Prostate gland (tissue), 2 donors: Measurements from ENCODE around the gene MAML3. TPM values are rescaled to one million over a fixed set of nuclear protein-coding genes. Genes with fewer than 3 reads are reported as not detected.

Source experiments
- DNase-seq: peaks from one replicate; pipeline ENCODE4 v3.0.0-alpha.2; 2019; ENCODE audit warnings: low spot score
- H3K27ac ChIP-seq, 2 donors: fragments of 200-600 bp; sonication (generic); 2 replicates each; pipeline ENCODE4 v1.5.1; 2017 to 2019
- H3K27me3 ChIP-seq: fragments of 200-600 bp; sonication (generic); replicated peaks from 2 replicates; pipeline ENCODE4 v1.5.1; 2019; ENCODE audit not compliant: insufficient read depth
- H3K36me3 ChIP-seq, 2 donors: fragments of 200-600 bp; sonication (generic); 1 replicate in 1 of 2; 2 replicates in 1 of 2; pipeline versions ENCODE4 v1.5.1 to v1.8.1; 2017 to 2019
- H3K4me1 ChIP-seq: fragments of 200-600 bp; sonication (generic); replicated peaks from 2 replicates; pipeline ENCODE4 v1.5.1; 2019
- H3K4me3 ChIP-seq, 2 donors: fragments of 200-600 bp; sonication (generic); 2 replicates each; pipeline ENCODE4 v1.5.1; 2017 to 2019
- H3K9me3 ChIP-seq: fragments of 200-600 bp; sonication (generic); 2 replicates; pipeline ENCODE4 v1.5.1; 2017
- POLR2A ChIP-seq: fragments of 450-650 bp; IDR thresholded peaks from one replicate; pipeline ENCODE4 v1.6.1; 2016; ENCODE audit warnings: antibody characterized with exemption, mild to moderate bottlenecking
- POLR2AphosphoS5 ChIP-seq: sonication (generic); formaldehyde crosslinking; IDR thresholded peaks from one replicate; pipeline ENCODE4 v1.6.1; 2017; ENCODE audit warnings: antibody characterized with exemption
- WGBS: methylation state at CpG from one replicate; pipeline ENCODE4 v1.1.5; 2018; 5-methylcytosine and 5-hydroxymethylcytosine counted together
- intact Hi-C: fragments of 100-400 bp; cut with DNase I; formaldehyde crosslinking; loops from one replicate; pipeline ENCODE4 v1.14.2; 2022
- total RNA-seq, 2 donors: library from RNA; depleted of rRNA; stranded (reverse); fragments of >200 nt; gene quantifications; one replicate each; pipeline ENCODE4 v1.1.0, GENCODE V29; 2016
- TF ChIP-seq, protein P1 (sequence below), 4 experiments: fragments of 200-600 bp in 2 of 4; fragments of 450-650 bp in 2 of 4; sonication (generic) in 2 of 4; IDR thresholded peaks; 1 replicate in 3 of 4; 2 replicates in 1 of 4; pipeline ENCODE4 v1.5.1; 2016 to 2019; ENCODE audit warnings: antibody characterized with exemption in 4 of 4, mild to moderate bottlenecking in 2 of 4, moderate library complexity in 2 of 4

The MAML3 gene
- total RNA-seq, 2 donors from 2014 or later = 15.0 to 30.6 TPM

DNA sequence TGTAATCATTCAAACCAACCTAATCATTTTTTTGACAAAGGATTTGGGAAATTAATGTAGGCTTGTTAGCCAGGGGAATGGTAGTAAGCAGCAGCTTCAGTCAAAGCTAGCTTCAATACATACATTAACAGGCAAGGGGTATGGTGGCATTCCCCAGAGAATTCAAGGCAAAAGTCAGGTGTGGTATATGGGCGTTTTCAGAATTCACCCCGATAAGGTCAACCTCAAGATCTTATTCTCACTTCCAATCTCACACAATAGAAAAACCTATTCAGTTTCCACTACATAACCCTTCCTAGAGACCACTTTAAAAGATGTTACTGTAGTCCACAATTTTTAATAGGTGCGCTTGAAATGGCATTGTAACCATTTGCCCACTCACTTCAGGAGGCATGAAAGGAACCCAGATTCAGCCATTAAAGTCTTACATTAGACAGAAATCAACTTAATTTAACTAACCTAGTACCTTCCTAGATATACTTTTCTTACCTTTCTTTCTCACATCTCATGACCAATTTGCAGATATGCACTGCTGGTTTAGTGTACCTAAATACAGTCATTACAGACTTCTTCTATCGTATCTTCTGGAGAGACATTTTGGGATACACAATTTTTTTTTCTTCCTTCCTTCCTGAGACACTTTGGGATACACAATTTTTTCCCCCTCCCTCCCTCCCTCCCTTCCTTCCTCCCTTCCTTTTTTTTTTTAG is 34.9 kb downstream of the MAML3 start:
- Histone ChIP-seq H3K4me3 (no peak overlapping the region), H3K9me3 (no peaks in the 10 kb centered on the region), H3K27me3 (no peaks in the 10 kb centered on the region), H3K27ac (no peak overlapping the region), H3K4me1 (no peaks in the 10 kb centered on the region), H3K36me3 (no peaks in the 10 kb centered on the region)
- DNase-seq = no peak
- 93% methylated on average over 4 of the region's 4 CpGs for WGBS
- intact Hi-C loops = no loop called here
- no peak for TF ChIP-seq POLR2AphosphoS5
- TF ChIP-seq, protein P1, sequence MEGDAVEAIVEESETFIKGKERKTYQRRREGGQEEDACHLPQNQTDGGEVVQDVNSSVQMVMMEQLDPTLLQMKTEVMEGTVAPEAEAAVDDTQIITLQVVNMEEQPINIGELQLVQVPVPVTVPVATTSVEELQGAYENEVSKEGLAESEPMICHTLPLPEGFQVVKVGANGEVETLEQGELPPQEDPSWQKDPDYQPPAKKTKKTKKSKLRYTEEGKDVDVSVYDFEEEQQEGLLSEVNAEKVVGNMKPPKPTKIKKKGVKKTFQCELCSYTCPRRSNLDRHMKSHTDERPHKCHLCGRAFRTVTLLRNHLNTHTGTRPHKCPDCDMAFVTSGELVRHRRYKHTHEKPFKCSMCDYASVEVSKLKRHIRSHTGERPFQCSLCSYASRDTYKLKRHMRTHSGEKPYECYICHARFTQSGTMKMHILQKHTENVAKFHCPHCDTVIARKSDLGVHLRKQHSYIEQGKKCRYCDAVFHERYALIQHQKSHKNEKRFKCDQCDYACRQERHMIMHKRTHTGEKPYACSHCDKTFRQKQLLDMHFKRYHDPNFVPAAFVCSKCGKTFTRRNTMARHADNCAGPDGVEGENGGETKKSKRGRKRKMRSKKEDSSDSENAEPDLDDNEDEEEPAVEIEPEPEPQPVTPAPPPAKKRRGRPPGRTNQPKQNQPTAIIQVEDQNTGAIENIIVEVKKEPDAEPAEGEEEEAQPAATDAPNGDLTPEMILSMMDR (IDR thresholded peaks at IDR 0.05) = no peak
- no peak for TF ChIP-seq POLR2A

- 98% methylated on average over 5 of the region's 5 CpGs for WGBS
- Histone ChIP-seq H3K27ac (no peak overlapping the region), H3K27me3 (no peaks in the 10 kb centered on the region), H3K9me3 (no peaks in the 10 kb centered on the region), H3K4me3 (no peak overlapping the region), H3K36me3 (no peaks in the 10 kb centered on the region), H3K4me1 (no peaks in the 10 kb centered on the region)
- DNase-seq = no peak
- intact Hi-C loops = no loop called here
- TF ChIP-seq, protein P1 (IDR thresholded peaks at IDR 0.05) = no peak
- no peak for TF ChIP-seq POLR2AphosphoS5
- no peak for TF ChIP-seq POLR2A
These were observed 36.0 kb downstream of the MAML3 start for GRCh38 chr4:140117947-140118346.

DNA sequence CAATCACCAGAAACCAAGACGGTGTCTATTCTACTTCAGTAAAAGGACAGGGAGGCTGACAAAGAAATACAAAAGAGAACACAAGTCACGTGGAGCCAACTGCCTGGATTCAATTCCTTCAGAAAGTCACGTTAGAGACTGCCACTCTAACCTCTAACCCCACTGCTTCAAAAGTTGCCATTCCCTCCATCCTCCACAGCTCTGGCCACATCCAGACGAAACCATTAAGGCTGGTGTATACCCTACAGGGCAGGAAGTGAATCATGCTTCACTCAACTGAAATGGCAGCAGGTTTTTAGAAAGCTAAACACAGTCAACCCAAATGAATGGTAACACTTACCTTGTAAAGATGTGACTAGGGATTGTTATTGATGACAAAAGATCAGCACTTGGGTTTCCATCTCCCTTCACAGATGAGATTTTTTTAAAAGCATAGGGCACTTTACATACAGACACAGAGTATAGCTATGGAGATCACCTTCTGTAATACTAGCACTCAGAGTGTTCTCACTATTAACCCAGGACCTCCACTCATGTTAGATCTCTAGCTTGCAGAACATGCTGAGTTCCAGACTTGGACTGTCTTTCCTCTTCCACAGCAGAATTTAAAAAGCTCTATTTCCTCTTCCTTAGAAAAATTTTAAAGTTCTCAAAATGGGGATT is 37.4 kb downstream of the MAML3 start:
- intact Hi-C loops = no loop called here

DNA sequence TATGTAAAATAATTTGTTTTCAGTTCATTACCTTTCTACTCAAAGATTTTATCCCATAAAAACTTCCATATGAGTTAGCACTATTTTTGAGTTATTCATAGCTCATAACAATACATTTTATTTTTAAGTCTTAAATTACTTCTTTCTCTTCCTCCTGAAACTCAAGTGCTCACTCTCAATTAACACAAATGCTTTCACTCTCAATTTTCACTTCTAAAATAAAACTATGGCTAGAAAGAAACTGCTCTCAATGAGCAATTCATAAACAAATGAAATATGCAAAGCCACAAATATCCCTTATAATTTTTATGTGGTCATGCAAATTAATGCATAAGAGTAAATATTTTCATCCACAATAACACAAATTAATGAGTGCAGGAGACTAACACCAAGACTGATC is 38.8 kb downstream of the MAML3 start:
- Histone ChIP-seq H3K4me3 (no peak overlapping the region), H3K27me3 (no peaks in the 10 kb centered on the region), H3K4me1 (no peaks in the 10 kb centered on the region), H3K27ac (no peak overlapping the region), H3K36me3 (no peaks in the 10 kb centered on the region), H3K9me3 (no peaks in the 10 kb centered on the region)
- intact Hi-C loops = no loop called here
- TF ChIP-seq, protein P1 (IDR thresholded peaks at IDR 0.05) = no peak
- TF ChIP-seq POLR2AphosphoS5 = no peak
- DNase-seq = no peak

More for the DNA sequence above, 37.4 kb downstream of the MAML3 start:
- Histone ChIP-seq H3K9me3 (no peaks in the 10 kb centered on the region), H3K4me1 (no peaks in the 10 kb centered on the region), H3K36me3 (no peaks in the 10 kb centered on the region), H3K27ac (no peak overlapping the region), H3K27me3 (no peaks in the 10 kb centered on the region), H3K4me3 (no peak overlapping the region)
- 76% methylated on average over 4 of the region's 4 CpGs for WGBS
- TF ChIP-seq, protein P1 (IDR thresholded peaks at IDR 0.05) = no peak
- no peak for TF ChIP-seq POLR2AphosphoS5
- no peak for TF ChIP-seq POLR2A
- DNase-seq = no peak

DNA sequence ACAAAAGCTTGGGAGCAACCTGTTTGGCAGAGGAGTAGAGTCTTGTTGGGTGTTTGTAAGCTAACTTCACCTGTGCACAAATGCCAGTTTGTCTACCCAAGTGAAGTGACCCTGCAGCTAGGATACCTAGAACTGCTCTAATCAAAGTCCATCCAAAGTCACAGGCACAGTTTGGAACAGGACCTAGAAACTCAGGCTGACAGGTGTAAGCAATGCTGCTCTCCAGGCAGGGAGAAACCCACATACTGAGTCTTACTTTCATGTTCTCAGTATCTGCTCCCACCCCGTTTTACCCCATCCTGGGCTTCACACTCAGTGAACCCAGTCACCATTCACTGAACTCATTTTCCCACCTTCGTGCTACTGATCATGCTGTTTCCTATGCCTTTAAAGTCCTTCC is 40.3 kb downstream of the MAML3 start:
- TF ChIP-seq, protein P1 (IDR thresholded peaks at IDR 0.05) = no peak
- no peak for TF ChIP-seq POLR2AphosphoS5
- no peak for TF ChIP-seq POLR2A
- intact Hi-C loops = no loop called here
- WGBS = 82% methylated on average over 2 of the region's 2 CpGs
- H3K4me1 ChIP-seq = no peaks in the 10 kb centered on the region
- no peak overlapping the region for H3K4me3 ChIP-seq
- H3K36me3 ChIP-seq = no peaks in the 10 kb centered on the region
- no peaks in the 10 kb centered on the region for H3K9me3 ChIP-seq
- no peaks in the 10 kb centered on the region for H3K27me3 ChIP-seq
- no peak for DNase-seq
- no peak overlapping the region for H3K27ac ChIP-seq
